Stimulated activated CD4-positive, alpha-beta T cell treated with anti-CD3 and anti-CD28 coated beads, Interleukin-15, amount 100 ng/mL, for 24 hours (primary cell): Measurements from ENCODE around the gene PDLIM5.
"Not testable (repeated sequence)": the region's sequence is repeated elsewhere in the genome, so short reads cannot be mapped to it uniquely, and the experiment has no call there.

ENCODE experiments used
- DNase-seq: peaks from one replicate; pipeline ENCODE4 v3.0.0-alpha.2; 2020

The PDLIM5 gene

DNA sequence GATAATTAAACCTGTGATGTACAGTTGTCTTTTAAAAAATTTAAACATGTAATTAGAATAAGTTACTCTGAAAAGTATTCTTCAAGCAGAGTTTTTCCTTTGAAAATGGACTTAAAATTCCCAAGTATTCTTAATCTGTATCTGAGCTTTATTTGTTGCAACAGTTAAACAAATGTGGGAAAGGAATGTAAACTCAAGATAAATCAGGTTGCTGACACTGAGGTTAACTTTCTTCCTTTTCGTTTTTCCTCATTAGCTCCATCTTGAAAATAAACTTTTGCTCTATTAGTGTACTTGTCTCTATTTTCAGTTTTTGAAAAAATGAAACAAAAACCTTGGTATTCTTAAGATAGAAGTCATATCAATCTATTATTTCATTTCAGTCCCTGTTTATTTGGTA, 161.5 kb downstream of the PDLIM5 start:
- DNase-seq = no peak

DNA sequence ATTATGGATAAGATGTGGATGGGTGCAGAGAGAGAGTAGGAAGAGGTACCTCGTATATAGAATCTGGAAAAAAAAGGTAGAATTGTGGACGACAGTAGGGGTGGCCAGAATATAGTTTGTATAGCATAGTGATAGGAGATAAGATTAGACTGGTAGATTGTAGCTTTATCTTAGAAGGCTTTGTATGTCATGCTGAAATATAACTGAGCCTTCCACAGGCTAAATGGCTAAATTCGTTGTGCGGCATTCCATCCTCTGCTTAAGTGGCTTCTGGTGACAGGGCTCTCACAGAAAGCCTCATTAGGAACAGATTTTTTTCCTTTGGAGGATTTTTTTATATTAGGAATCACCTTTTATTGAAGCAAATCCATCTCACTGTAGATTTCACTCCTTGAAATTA, 163.7 kb downstream of the PDLIM5 start:
- DNase-seq = no peak

DNA sequence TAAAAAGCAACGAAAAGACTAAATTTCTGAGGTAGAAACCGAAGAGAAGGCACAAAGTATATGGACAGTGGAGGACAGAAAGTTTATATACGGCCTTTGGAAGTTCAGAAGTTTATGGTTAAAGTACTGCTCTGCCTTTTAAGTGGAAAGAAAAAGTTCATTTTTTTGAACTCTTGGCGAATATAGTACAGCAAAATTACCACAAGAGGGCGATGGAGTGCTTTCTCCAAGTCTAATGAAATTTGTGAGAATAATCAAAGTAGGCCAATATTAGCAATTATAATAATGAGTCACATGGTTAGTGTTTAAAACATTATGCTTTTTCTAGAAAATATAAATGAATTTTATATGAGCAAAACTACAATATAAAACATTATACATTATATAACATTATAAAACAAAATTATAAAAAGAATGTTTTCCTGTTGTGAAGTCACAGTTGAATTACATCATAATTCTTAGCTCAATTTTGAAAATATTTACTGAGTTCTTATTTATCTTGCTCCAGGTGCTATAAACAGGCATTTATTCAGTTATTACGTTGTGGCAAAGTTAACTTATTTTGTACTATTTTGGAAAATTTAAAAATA, 169.8 kb downstream of the PDLIM5 start:
- DNase-seq = peak; percentile 15

DNA sequence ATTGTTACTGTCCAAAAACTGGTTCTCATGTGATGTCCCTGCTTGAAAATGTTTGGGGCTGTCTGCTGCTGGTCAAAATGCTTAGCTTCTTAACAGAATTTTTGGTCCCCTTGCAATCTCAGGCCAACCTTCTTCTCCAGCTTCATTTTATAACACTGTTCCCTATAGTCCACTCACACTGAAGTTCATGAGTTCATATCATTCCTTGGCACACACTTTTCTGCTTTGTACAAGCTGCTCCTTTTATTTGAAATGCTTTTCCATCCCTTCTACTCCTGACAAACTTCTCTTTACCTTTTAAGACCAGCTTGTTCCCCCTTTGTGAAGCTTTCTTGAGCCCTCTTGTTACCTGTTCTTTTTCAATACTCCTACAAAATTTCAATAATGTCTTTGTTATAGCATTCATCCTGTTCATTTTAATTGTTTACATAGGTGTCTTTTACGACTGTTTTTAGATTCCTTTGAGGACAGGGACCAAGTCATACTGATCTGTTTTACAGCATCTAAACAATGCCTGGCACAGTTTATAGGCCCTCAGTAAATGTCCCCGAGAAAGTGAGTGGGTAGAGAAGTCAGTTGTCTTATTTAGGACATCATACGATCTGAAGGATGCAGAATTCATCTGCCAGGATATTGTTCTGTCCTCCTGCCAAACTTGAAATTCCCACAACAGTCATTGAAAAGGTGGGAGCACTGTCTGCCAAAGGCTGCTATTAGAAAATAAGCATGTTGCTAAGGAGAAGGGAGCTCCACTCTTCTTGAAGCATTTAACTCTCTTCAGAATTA, 171.6 kb downstream of the PDLIM5 start:
- DNase-seq = no peak

DNA sequence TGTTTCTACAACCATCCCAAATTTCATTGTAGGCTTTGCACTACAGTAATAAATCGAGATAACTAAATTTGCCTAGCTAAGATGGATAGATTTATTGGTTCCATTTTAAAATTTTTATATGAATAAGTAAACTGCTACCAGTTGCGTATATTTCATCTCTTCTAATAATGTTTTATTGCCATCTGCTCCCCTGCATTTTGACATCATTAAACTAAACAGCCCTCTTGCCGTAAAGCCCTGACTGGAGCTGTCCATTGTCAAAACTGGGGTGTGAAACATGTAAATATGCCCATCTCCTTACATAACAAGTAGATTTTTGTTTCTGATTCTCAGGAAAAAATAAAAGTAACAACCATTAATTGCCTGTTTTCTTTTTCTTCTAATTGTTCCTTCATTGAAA, 175.2 kb downstream of the PDLIM5 start:
- DNase-seq = no peak

DNA sequence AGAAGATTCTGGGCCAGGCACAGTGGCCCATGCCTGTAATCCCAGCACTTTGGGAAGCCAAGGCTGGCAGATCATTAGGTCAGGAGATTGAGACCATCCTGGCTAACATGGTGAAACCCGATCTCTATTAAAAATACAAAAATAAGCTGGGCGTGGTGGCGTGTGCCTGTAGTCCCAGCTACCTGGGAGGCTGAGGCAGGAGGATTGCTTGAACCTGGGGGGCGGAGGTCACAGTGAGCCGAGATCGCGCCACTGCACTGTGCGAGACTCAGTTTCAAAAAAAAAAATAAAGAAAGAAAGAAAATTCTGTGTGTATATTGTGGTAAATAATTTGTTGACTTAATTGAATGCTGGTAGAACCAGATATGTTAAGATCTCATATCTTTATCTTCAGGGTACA, 177.3 kb downstream of the PDLIM5 start:
- not testable (repeated sequence) for DNase-seq

DNA sequence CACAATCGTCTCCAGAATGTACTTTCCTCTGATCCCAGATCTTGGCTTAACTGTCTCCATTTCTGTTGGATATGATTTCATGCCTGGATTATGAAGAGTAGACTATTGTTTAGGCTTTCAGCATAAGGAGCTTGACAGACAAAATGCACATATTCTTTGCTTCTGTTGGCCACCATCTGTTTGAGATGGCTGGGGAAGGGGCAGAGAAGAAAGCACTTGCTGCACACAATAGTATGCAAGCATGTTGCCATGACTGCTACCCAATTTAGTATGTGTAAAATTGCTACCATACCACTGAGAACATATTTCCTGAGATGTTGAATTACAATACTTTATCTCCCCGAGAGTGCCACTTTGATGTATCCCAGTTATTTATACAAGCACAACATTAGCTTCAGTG, 178.1 kb downstream of the PDLIM5 start:
- no peak for DNase-seq

DNA sequence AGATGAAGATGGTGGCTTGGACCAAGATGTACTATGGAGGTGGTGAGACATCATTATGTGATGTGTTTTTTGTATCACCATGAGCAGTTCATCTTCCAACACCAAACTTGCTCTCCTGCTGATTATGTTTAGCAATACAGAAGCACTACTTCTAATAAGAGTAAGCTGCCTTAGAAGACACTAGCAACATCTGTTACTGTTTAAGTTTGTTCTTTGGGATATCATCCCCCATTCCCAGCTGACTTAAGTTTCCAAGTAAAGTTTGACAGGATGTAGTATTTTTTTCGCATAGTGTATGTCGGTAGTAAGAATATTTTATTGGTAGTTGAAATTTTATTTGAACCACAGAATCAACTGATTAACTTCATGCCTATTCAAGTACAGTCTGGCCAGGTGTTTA, 182.5 kb downstream of the PDLIM5 start:
- DNase-seq = no peak

DNA sequence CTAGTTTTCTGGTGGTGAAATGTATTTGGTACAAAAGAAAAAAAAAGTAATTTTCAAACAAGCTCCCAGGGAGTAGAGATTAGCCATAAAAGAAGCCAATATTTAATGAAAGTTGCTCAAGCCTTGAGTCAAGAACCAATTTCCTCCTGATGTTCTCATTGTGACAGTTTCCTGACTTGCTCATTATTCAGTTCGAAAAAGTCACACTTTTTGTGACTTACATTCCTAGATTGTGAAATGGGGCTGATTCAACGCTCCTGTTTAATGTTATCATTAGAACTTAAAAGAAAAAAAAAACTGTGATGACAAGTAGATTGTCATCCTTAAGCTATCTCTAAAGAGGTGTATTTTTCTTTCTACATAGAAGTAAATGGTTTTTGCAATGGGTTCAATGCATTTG, 183.4 kb downstream of the PDLIM5 start:
- no peak for DNase-seq

DNA sequence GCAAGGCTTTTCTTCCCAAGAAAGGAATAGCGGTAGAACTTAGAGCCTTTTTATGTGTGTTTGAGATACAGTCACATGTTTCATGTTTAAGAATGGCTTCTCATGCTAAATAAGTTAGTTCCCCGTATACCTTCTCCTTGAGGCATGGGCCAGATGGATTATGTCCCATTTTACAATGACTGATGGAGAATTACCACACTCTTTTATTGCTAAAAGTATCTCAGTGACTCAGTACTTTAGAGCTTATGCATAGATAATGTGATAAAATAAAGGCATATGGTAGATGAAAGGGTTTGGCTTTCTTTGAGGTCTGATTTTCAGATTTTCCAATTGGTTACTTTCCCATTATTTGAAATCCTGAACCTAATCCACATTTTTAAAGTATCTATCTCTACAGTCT, 184.3 kb downstream of the PDLIM5 start:
- DNase-seq = no peak

DNA sequence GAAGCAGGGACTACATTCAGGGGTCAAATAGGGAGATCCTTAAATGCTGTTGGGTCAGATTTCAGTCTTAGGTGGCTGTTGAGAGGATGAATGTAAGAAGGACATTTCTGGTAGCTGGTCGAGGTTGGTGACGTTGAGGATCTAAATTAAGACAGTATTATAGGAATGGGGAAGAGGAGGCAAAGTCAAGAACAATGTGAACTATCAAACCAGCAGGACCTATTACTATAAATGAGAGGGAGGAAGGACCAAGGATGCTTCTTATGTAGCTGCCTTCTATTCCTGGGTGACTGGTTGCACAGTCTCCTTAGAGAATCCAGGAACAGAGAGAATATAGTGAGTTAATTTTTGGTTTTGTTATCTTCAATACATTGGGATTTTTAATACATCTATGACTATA, 187.6 kb downstream of the PDLIM5 start:
- DNase-seq = no peak

DNA sequence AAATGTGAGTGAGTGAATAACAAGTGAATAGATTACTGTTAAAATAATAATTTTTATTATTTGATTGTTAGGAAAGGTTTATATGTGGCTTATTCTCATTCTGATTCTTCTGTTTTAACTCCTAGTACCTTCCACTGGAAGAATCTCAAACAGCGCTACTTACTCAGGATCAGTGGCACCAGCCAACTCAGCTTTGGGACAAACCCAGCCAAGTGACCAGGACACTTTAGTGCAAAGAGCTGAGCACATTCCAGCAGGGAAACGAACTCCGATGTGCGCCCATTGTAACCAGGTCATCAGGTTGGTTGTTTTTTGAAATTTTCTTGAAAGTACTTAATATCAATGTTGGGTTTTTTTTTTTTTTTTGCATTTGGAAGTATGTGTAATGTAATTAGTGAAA, 188.4 kb downstream of the PDLIM5 start:
- DNase-seq = no peak

DNA sequence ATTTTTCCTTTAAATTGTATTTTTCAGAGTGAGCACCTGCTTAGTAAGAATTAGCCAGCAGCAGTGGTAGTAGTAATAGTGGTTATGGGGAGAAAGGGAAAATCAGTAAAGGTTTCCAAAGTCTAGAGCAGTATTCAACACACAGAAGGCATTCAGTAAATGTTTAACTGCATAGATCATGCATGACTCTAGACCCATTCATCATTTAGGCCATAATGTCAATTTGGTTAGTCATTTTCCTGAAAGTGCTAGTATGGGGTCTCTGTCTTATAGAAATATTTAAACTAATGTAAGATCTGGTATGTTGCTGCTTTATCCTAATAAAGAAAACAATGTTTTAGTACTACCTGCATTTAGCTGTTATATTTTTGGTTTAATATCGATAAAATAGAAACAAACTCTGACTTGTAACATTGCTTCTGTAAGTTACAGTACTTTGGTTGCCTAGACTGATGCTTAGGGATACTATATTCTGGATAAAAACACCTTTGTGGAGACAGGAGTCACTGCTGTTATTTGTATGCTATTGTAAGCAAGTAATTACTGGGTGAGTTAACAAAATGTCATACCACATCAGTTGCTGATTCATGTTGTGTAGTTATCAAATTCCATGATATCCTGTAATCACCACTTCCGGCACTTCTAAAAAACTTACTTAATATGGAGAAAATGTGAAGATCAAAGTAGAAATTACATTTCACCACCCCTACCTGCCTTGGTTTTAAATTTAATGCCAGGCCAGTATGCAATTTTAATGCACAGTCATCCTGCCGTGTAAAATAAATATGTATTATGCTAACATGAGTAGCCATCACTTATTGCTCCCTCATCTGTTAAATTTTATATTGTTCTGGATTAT, 190.2 kb downstream of the PDLIM5 start:
- DNase-seq = no peak

DNA sequence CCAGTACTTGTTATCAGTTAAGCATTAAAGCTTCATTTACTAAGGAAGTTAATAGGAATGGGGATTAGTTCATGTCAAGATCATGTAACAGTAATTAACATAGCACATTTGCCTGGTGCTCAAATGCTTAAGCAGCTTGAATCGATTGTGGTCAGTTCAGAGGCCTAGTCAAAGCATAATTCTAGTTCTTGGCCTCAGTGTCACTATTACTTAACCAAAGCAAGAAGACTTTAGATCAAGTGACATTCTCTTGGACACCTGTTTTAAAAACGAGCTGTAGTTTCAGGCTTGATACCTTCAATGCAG, 190.8 kb downstream of the PDLIM5 start:
- DNase-seq = no peak

DNA sequence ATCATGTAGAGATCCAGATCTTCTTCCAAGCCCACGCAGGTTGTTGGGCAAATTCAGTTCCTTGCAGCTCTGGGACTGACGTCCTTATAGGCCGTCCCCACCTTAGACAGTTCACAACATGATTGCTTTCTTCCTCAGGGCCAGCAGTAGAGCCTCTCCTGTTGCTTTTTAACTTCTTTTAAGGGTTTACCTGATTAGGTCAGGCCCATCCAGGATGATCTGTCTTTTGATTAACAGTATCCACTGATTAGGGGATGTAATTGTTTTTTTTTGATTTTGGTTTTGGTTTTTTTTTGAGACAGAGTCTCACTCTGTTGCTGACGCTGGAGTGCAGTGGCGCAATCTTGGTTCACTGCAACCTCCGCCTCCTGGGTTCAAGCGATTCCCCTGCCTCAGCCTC, 197.0 kb downstream of the PDLIM5 start:
- DNase-seq = no peak

DNA sequence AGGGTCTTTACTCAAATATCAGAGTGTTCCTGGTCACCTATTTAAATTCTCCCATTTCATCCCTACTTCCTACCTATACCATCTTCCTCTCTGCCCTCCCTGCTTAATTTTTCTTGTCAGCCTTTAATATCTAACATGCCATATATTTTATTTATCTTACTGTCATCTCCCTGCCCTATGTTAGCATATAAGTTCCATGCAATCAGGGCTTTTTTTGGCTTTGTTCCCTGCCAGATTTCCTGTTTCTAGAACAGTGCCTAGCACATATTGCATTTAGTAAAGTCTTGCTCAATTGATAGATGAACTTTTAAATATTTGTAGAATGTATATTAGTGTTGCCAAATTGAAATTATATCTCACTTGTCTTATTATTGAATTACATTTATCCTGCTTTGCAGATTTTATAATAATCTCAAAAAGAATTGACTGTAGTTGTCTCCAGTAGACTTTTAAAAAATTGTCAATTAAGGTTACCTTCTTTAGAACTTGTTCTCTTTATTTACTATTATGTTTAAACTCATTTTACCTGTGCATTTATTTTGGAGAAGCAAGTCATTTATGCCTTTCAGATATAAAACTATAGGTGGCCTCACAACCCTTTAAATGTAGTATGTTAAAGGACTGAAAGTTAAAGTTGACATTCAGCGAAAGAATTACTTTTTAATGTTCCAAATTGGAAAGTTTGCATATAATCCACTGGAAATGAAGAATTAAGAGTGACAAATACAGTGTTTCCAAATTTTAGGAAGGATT, 197.8 kb downstream of the PDLIM5 start:
- DNase-seq = no peak

DNA sequence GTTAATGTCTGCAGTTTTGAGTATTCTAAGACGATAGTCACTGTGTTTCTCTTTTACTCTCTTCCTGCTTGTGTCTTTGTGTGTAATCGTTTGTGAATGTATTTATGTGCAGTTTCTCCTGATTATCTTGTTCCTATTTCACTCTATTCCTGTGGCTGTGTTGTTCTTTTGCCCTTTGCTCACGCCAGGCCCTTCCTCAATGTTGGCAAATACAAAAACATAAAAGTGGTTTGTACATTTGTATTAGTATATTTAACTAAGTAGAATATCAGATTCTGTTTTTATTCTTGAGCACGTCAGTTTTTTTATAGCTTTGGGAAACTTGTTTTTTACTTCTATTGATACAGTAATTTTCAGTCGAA, 198.4 kb downstream of the PDLIM5 start:
- no peak for DNase-seq

DNA sequence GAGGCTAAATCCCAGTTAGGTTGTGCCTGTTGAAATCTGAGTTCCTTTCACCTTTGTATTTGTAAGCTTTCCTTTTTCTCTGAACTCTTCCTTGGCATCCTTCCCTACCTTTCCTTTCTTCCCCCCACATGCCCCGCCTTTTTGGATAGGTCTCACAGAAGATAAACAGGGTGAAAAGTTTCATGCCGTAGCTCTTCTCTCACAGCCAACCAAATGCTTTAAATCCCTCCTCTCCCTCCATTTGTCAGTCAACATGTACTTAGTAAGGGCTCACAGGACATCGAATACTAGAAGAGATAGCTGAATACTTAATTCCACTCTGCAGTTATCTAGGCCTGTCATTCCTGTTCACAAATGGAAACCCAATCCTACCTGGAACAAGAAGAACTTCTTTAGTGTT, 198.9 kb downstream of the PDLIM5 start:
- no peak for DNase-seq

DNA sequence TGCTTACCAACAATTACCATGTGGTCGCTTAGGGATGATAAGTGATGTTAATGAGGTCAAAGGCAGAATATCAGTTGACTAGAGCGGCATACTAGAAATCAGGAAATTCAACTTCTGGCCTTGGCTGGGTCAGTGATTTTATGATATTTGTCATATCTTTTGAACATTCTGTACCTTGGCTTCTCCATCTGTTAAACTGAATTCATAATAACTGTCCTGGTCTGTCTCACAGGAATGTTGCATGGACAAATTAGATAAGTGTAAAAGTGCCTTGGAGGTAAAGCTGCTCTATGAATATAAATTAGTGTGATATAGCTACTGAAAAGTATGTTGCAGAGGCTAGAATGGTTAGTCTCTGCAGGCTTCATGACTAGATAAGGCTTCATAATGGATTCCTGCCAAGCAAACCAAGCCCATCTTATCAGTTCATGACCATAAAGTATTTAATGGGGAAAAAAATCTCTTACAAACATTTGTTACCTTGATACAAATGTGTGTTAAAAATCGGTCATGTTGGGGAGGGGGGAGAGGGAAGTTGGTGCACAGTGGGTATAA, 201.4 kb downstream of the PDLIM5 start:
- no peak for DNase-seq

DNA sequence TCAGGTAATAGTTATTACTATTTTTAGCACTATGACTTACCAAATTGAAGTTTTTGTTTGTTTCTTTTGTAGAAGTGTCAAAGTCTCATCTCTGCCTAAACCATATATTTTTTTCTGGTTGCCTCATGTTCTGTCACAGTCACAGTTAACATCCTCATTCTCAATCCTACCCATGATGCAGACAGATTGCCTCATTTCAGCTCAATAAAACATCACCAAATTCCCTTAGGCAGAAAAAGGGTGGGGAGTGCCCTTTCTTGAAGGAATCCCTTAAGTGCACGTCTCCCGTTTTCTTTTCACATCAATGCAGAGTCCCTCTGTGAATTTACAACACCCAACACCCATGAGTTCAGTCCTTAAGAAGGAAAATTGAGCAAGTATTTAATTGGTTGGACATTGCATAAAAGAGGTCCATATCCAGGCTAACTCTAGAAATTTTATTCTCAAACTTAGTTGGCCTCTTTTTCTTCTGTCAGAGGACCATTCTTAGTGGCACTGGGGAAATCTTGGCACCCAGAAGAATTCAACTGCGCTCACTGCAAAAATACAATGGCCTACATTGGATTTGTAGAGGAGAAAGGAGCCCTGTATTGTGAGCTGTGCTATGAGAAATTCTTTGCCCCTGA, 202.4 kb downstream of the PDLIM5 start:
- no peak for DNase-seq

DNA sequence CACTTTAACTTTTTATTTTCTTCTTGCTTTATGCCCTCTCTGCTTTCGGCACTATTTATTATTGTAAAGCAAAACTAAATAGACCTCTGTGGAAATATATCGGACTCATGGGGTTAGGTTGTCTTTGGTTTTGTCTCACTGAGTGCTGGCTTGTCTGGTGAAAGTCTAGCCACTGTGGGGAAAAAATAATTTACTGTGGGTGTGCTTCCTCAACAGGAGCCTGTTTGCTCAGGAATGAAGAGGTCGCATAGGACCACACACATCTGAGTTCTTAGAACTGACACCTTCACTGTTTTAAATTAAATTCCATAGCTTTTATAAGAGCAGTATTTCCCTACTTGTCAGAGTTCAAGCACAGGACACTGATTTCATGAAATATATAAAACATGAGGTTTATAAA, 203.0 kb downstream of the PDLIM5 start:
- DNase-seq = no peak

DNA sequence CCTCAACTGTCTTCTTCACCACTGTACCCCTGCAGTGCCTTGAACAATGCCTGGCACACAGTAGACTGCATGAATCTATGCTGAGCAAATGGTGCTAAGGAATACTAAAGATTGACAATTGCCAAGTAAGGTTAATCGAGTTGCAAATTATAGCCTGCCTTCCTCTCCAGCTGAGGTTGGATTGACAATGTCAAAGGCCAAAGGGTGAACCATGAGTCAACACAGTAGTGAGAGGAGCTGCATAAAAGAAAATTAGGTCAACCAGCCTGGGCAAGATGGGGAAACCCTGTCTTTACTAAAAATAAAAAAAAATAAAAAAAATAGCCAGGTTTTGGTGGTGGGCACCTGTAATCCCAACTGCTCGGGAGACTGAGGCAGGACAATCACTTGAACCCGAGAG, 208.9 kb downstream of the PDLIM5 start:
- DNase-seq = no peak

DNA sequence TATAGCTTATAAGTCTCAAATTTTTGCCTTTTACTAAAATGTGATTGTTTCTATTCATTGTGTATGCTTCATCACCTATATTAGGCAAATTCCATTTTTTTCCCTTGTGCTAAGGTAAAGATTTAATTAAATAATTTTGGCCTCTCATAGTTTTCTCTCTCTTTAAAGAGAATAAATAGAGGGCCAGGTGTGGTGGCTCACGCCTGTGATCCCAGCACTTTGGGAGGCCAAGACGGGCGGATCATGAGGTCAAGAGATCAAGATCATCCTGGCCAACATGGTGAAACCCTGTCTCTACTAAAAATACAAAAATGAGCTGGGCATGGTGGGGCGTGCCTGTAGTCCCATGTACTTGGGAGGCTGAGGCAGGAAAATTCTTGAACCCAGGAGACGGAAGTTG, 213.3 kb downstream of the PDLIM5 start:
- not testable (repeated sequence) for DNase-seq
